Glutamatergic neuron (in vitro differentiated cells): ENCODE data around the gene C2orf15. TPM values are rescaled to one million over a fixed set of nuclear protein-coding genes. Genes with fewer than 3 reads are reported as not detected.
A peak's percentile ranks its signal among the peaks of the same experiment; 100 is the strongest.

Source experiments
- DNase-seq: peaks from one replicate; pipeline ENCODE4 v3.0.0; 2022
- H3K27ac Mint-ChIP-seq: one replicate; pipeline ENCODE4 v1.8.0; 2020; ENCODE audit warnings: mild to moderate bottlenecking, mixed read lengths, inconsistent platforms; ENCODE audit not compliant: unreplicated experiment
- H3K27me3 Mint-ChIP-seq: one replicate; pipeline ENCODE4 v1.8.0; 2020; ENCODE audit warnings: mild to moderate bottlenecking, moderate library complexity, mixed read lengths, inconsistent platforms; ENCODE audit not compliant: unreplicated experiment
- H3K36me3 Mint-ChIP-seq: one replicate; pipeline ENCODE4 v1.8.0; 2020; ENCODE audit warnings: mild to moderate bottlenecking, mixed read lengths, inconsistent platforms; ENCODE audit not compliant: unreplicated experiment
- H3K4me1 Mint-ChIP-seq: one replicate; pipeline ENCODE4 v1.8.0; 2020; ENCODE audit warnings: mild to moderate bottlenecking, low read depth, mixed read lengths, inconsistent platforms; ENCODE audit not compliant: unreplicated experiment
- H3K4me3 Mint-ChIP-seq: one replicate; pipeline ENCODE4 v1.8.0; 2020; ENCODE audit warnings: mild to moderate bottlenecking, mixed read lengths, inconsistent platforms; ENCODE audit not compliant: unreplicated experiment
- H3K9me3 Mint-ChIP-seq: one replicate; pipeline ENCODE4 v1.8.0; 2020; ENCODE audit warnings: mild to moderate bottlenecking, moderate library complexity, mixed read lengths, inconsistent platforms; ENCODE audit not compliant: unreplicated experiment
- CTCF ChIP-seq: fragments of 200-600 bp; sonication (generic); IDR thresholded peaks from one replicate; pipeline ENCODE4 v1.5.0; 2021; ENCODE audit not compliant: partially characterized antibody, unreplicated experiment
- long read RNA-seq: library from polyadenylated mRNA; unstranded; transcript quantifications from one replicate; pipeline ENCODE4 v2.0.0, GENCODE V29; 2020; ENCODE audit not compliant: unreplicated experiment
- total RNA-seq: library from RNA; stranded (reverse); fragmentation: NEBNext Ultra II Directional; extraction: Animal tissue kit (Norgen Biotek cat#: 25700); gene quantifications from one replicate; pipeline ENCODE4 v1.2.1, GENCODE V29; 2021; ENCODE audit not compliant: unreplicated experiment

The C2orf15 gene
- 0.34 TPM for total RNA-seq
- long read RNA-seq = 0 reads

DNA sequence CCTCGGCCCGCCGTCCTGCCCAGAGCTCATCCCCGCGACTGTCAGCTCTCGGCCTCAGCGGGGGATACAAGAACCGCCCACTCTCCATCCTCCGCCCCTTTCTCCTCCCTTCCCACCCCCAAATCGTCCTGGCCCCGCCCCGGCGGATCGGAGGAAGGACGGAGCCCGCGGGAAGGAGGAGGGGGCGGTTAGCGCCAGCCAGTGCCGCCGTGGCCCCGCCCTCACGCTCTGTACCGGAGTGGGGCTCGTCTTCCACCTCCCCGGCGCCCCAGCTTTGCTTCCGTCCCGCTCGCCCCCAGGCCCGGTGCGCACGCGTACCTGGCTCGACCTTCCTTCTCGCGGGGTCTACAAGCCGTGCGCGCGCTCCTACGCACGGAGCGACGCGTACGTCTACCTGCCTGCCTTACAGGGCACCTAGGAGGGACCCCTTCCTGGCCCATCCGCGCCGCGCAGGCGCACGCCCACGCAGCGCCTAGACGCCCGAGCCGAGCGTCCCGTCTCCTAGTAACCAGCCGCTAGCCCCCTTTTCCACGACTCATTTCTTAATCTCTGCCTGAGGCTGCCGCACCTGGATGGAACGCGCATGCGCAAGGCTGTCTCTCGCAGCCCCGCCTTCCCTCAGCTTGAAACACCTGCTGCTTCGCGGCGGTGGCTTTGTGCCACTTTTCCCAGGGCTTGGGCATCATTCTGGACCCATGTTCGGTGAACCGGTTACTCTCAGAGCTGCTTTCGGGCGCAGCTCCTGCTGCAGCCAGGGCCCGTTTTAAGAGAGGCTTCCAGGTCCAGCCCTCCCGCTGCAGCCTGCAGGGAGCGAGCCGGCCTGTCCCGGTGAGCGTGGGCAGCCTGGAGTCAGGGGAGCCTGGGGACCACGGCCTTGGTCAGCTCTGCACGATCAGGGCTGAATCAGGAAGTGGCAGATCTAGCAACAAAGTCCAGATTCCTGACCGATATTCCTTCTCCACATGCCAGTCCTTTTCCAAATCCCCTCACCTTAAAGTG lies at the start of gene C2orf15:
TSS of gene C2orf15 (plus strand) at position 598 of the 999 bp plus-strand sequence. CDS start 8,852 bp downstream, outside the sequence.
- Mint-ChIP-seq H3K4me1 (no peaks in the 10 kb centered on the region), H3K27me3 (peaks cover 3% of the 10 kb centered on the region), H3K4me3 (peak within 1 kb of the TSS; percentile 94), H3K27ac (peak within 1 kb of the TSS; percentile 66), H3K36me3 (no peaks in the 10 kb centered on the region), H3K9me3 (no peaks in the 10 kb centered on the region)
- peak; percentile 95 for DNase-seq
- TF ChIP-seq CTCF = no peak

DNA sequence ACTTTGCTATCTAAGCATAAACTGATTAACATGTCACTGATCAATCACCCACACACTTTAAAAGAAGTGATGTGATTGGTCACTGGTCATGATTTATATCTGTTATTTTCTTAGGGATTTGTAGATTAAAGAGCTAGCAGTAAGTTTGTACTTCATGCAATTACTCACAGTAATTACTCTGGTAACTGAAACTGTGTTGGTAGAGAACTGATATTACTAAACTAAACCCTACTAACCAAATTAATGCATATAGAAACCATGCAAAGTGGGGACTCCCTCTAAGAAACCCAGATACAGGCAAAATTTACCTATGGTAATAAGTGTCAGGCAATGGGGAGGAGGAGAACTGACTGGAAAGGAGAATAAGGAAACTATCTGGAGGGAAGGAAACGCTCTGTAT lies 44.8 kb upstream of the C2orf15 start:
- Mint-ChIP-seq H3K27me3 (no peaks in the 10 kb centered on the region), H3K9me3 (peaks cover 2% of the 10 kb centered on the region), H3K36me3 (peaks cover 8% of the 10 kb centered on the region), H3K4me3 (no peak overlapping the region), H3K27ac (no peak overlapping the region), H3K4me1 (no peaks in the 10 kb centered on the region)
- TF ChIP-seq CTCF = no peak
- no peak for DNase-seq

DNA sequence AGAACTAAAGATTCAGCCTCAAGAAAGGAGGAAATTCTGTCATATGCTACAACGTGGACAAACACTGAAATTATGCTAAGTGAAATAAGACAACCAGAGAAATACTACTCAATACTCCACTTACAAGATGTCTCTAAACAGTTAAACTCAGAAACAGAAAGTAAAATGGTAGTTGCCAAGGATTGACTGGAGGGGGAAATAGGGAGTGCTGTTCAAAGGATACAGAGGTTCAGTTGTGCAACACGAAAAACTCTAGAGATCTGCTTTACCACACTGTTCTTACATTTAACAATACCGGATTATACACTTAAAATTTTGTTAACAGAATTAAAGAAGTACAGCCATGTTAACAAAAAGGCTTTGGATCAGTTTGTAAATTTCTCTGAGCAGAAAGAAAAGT lies 39.8 kb upstream of the C2orf15 start:
- Mint-ChIP-seq H3K27ac (no peak overlapping the region), H3K36me3 (no peaks in the 10 kb centered on the region), H3K27me3 (no peaks in the 10 kb centered on the region), H3K9me3 (no peaks in the 10 kb centered on the region), H3K4me3 (no peak overlapping the region), H3K4me1 (no peaks in the 10 kb centered on the region)
- no peak for TF ChIP-seq CTCF
- DNase-seq = no peak

DNA sequence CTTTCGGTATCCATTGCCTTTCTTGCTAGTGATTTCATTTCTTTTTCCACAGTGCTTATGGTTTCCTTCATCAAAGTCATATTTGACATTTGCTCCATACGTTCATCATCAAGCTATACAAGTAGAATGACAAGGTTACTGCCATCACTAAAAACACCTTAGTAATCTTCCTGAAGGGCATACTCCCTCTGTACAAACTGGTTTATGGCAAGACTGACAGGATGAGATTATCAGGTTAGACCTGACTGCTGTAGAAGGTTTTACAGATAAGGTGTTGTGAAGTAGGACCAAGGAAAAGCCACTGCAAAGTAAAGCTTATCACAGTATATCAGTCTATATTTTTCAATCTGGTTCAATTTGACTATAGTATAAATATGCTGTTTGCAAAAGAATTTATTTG lies 37.5 kb upstream of the C2orf15 start:
- TF ChIP-seq CTCF = no peak
- Mint-ChIP-seq H3K36me3 (no peaks in the 10 kb centered on the region), H3K27ac (no peak overlapping the region), H3K9me3 (no peaks in the 10 kb centered on the region), H3K4me3 (no peak overlapping the region), H3K4me1 (no peaks in the 10 kb centered on the region), H3K27me3 (no peaks in the 10 kb centered on the region)
- DNase-seq = no peak

GRCh38 chr2:99106913-99107312 lies 34.6 kb upstream of the C2orf15 start:
- H3K27ac Mint-ChIP-seq = no peak overlapping the region
- TF ChIP-seq CTCF = no peak
- no peaks in the 10 kb centered on the region for H3K4me1 Mint-ChIP-seq
- H3K9me3 Mint-ChIP-seq = no peaks in the 10 kb centered on the region
- no peaks in the 10 kb centered on the region for H3K36me3 Mint-ChIP-seq
- DNase-seq = no peak
- H3K27me3 Mint-ChIP-seq = no peaks in the 10 kb centered on the region
- H3K4me3 Mint-ChIP-seq = no peak overlapping the region
